DND-41 (cell line): ENCODE data around the gene DNPEP.

Experiments
- ATAC-seq: fragments of 200-7000 bp; cut with Tn5 transposase; 3 replicates; pipeline ENCODE4 v1.9.1; 2021; ENCODE audit warnings: low read depth; ENCODE audit not compliant: insufficient read depth
- DNase-seq: peaks from one replicate; pipeline ENCODE4 v3.0.0-alpha.2; 2020
- H2AFZ ChIP-seq: 2 replicates; pipeline ENCODE4 v1.6.0; 2012; ENCODE audit warnings: low read depth, low read length
- H3K27ac ChIP-seq: 2 replicates; pipeline ENCODE4 v1.5.1; 2012; ENCODE audit warnings: low read length, inconsistent platforms
- H3K27me3 ChIP-seq: fragments of 200-600 bp; sonication (generic); 2 replicates; pipeline ENCODE4 v1.6.0; 2012; ENCODE audit warnings: low read length, mild to moderate bottlenecking, inconsistent platforms; ENCODE audit not compliant: insufficient read depth, poor library complexity
- H3K36me3 ChIP-seq: 2 replicates; pipeline ENCODE4 v1.5.1; 2012; ENCODE audit warnings: low read length, inconsistent platforms; ENCODE audit not compliant: insufficient read depth
- H3K4me1 ChIP-seq: 2 replicates; pipeline ENCODE4 v1.5.1; 2012; ENCODE audit warnings: mild to moderate bottlenecking, low read length; ENCODE audit not compliant: insufficient read depth
- H3K4me2 ChIP-seq: 2 replicates; pipeline ENCODE4 v1.6.0; 2012; ENCODE audit warnings: mild to moderate bottlenecking, moderate library complexity, low read length, inconsistent platforms; ENCODE audit not compliant: insufficient read depth
- H3K4me3 ChIP-seq, 2 experiments: fragments of 200-600 bp in 1 of 2; shearing (Covaris generic) in 1 of 2; 2 replicates each; pipeline ENCODE4 v1.5.1; 2012 to 2016; ENCODE audit warnings: inconsistent platforms in 2 of 2, low read length in 2 of 2, mild to moderate bottlenecking in 2 of 2, low read depth in 1 of 2, moderate library complexity in 1 of 2
- H3K79me2 ChIP-seq: 2 replicates; pipeline ENCODE4 v1.6.0; 2012; ENCODE audit warnings: low read length, inconsistent platforms; ENCODE audit not compliant: insufficient read depth
- H3K9ac ChIP-seq: 2 replicates; pipeline ENCODE4 v1.6.0; 2012; ENCODE audit warnings: low read depth, mild to moderate bottlenecking, inconsistent platforms, low read length, moderate library complexity
- H3K9me3 ChIP-seq: 2 replicates; pipeline ENCODE4 v1.5.1; 2012; ENCODE audit warnings: low read length, moderate library complexity, mild to moderate bottlenecking, inconsistent platforms; ENCODE audit not compliant: insufficient read depth, severe bottlenecking
- H4K20me1 ChIP-seq: 2 replicates; pipeline ENCODE4 v1.6.0; 2012; ENCODE audit warnings: low read length; ENCODE audit not compliant: insufficient read depth
- EZH2 ChIP-seq: IDR thresholded peaks from 3 replicates; pipeline ENCODE4 v1.6.1; 2012; ENCODE audit warnings: borderline replicate concordance, low read depth, mild to moderate bottlenecking, moderate library complexity, low read length, inconsistent platforms; ENCODE audit not compliant: severe bottlenecking
- TF ChIP-seq, protein P1 (sequence below): IDR thresholded peaks from 2 replicates; pipeline ENCODE4 v1.5.1; 2012; ENCODE audit warnings: borderline replicate concordance, low read length, moderate library complexity, mild to moderate bottlenecking; ENCODE audit not compliant: poor library complexity, severe bottlenecking; ENCODE audit errors: extremely low read depth

Gene DNPEP

DNA sequence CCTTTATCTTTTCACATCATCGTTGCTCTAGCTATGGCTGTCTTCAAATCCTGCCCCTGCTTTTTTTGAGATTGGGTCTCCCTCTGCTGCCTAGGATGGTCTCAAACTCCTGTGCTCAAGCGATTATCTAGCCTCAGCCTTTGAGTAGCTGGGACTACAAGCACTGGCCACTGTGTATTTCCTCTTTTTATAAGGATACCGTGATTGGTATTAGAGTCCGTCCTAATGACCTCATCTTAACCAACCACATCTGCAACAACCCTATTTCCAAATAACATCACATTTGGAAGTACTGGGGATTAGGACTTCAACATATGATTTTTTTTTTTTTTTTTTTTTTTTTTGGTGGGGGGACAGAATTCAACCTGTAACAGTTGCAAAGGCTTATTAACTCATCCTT is 64.3 kb downstream of the DNPEP start:
- Histone ChIP-seq H3K9ac (no peak overlapping the region), H3K27me3 (no peaks in the 10 kb centered on the region), H3K4me2 (no peak overlapping the region), H2AFZ (no peak overlapping the region), H3K79me2 (no peaks in the 10 kb centered on the region), H4K20me1 (peaks cover 3% of the 10 kb centered on the region; the same call in 1 of the 2 replicates), H3K27ac (no peak overlapping the region), H3K36me3 (no peaks in the 10 kb centered on the region), H3K4me3 (no peak overlapping the region), H3K9me3 (no peaks in the 10 kb centered on the region), H3K4me1 (peaks cover 18% of the 10 kb centered on the region)
- ATAC-seq (no peak), DNase-seq (no peak)
- TF ChIP-seq EZH2 = no peak
- TF ChIP-seq, protein P1, sequence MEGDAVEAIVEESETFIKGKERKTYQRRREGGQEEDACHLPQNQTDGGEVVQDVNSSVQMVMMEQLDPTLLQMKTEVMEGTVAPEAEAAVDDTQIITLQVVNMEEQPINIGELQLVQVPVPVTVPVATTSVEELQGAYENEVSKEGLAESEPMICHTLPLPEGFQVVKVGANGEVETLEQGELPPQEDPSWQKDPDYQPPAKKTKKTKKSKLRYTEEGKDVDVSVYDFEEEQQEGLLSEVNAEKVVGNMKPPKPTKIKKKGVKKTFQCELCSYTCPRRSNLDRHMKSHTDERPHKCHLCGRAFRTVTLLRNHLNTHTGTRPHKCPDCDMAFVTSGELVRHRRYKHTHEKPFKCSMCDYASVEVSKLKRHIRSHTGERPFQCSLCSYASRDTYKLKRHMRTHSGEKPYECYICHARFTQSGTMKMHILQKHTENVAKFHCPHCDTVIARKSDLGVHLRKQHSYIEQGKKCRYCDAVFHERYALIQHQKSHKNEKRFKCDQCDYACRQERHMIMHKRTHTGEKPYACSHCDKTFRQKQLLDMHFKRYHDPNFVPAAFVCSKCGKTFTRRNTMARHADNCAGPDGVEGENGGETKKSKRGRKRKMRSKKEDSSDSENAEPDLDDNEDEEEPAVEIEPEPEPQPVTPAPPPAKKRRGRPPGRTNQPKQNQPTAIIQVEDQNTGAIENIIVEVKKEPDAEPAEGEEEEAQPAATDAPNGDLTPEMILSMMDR = no peak
